Activated naive CD8-positive, alpha-beta T cell treated with anti-CD3 and anti-CD28 coated beads, Interleukin-2, amount 50 U/mL, for 24 hours (primary cell): ENCODE data around the gene CNPY2.

Source experiments
- ATAC-seq: fragments of 150-1000 bp; cut with Tn5 transposase; one replicate; pipeline ENCODE4 v1.10.0; 2021
- DNase-seq: peaks from one replicate; pipeline ENCODE4 v3.0.0; 2021
- H3K27ac Mint-ChIP-seq: one replicate; pipeline ENCODE4 v1.8.0; 2021; ENCODE audit warnings: mild to moderate bottlenecking, mixed read lengths
- H3K27me3 Mint-ChIP-seq: one replicate; pipeline ENCODE4 v1.8.0; 2021; ENCODE audit warnings: mixed read lengths
- H3K36me3 Mint-ChIP-seq: one replicate; pipeline ENCODE4 v1.8.0; 2021; ENCODE audit warnings: low read depth, mixed read lengths
- H3K4me1 Mint-ChIP-seq: one replicate; pipeline ENCODE4 v1.8.0; 2021; ENCODE audit warnings: mixed read lengths
- H3K4me3 Mint-ChIP-seq: one replicate; pipeline ENCODE4 v1.8.0; 2021; ENCODE audit warnings: mild to moderate bottlenecking, moderate library complexity, mixed read lengths
- H3K9me3 Mint-ChIP-seq: one replicate; pipeline ENCODE4 v1.8.0; 2021; ENCODE audit warnings: mixed read lengths

Gene CNPY2

DNA sequence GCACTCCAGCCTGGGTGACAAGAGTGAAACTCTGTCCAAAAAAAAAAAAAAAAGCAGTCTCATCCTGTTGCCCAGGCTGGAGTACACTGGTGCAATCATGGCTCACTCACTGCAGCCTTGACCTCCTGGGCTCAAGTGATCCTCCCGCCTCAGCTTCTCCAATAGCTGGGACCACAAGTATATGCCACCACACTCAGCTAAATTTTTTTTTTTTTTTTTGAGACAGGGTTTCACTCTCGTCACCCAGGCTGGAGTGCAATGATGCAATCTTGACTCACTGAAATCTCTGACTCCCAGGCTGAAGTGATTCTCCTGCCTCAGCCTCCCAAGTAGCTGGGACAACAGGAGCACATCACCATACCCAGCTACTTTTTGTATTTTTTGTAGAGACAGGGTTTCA lies 5.2 kb upstream of the CNPY2 start:
- Mint-ChIP-seq H3K27ac (peak overlapping the region; percentile 53), H3K4me3 (no peak overlapping the region), H3K36me3 (peaks cover 6% of the 10 kb centered on the region), H3K27me3 (no peaks in the 10 kb centered on the region), H3K9me3 (no peaks in the 10 kb centered on the region), H3K4me1 (peaks cover 12% of the 10 kb centered on the region)
- DNase-seq = no peak
- ATAC-seq = no peak

- Mint-ChIP-seq H3K4me1 (peaks cover 21% of the 10 kb centered on the region), H3K27ac (no peak overlapping the region), H3K36me3 (peaks cover 14% of the 10 kb centered on the region), H3K4me3 (no peak overlapping the region), H3K27me3 (no peaks in the 10 kb centered on the region), H3K9me3 (no peaks in the 10 kb centered on the region)
- no peak for ATAC-seq
- DNase-seq = no peak
Measured at GRCh38 chr12:56317675-56318074, 1.9 kb upstream of the CNPY2 start.

DNA sequence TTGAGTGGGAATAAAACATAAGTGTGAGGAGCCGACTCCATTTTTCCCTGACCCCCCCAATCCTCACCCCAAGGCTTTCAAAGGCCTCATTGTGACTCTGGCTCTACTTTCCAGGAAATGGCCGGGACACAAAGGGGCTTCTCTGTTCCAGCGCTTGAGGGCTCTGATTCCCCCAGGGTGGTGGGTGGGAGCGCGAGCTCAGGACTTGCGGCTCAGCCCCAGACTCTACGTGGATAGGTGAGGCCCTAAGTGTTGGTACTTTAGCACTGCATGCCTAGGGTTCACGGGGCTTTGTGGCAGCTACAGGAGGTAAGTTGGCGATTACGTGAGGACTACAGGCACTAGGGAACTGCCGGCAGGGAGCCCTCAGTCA lies 553 bp downstream of the CNPY2 start:
- Mint-ChIP-seq H3K27ac (peak overlapping the region; percentile 97), H3K36me3 (peaks cover 19% of the 10 kb centered on the region), H3K4me1 (peaks cover 17% of the 10 kb centered on the region), H3K4me3 (peak overlapping the region; percentile 99), H3K9me3 (no peaks in the 10 kb centered on the region), H3K27me3 (no peaks in the 10 kb centered on the region)
- DNase-seq (no peak), ATAC-seq (no peak)

- no peak overlapping the region for H3K4me3 Mint-ChIP-seq
- H3K27ac Mint-ChIP-seq = no peak overlapping the region
- peaks cover 29% of the 10 kb centered on the region for H3K36me3 Mint-ChIP-seq
- no peaks in the 10 kb centered on the region for H3K9me3 Mint-ChIP-seq
- ATAC-seq (no peak), DNase-seq (no peak)
- H3K4me1 Mint-ChIP-seq = peaks cover 10% of the 10 kb centered on the region
- no peaks in the 10 kb centered on the region for H3K27me3 Mint-ChIP-seq
Measured at GRCh38 chr12:56311003-56311402, 4.8 kb downstream of the CNPY2 start.

DNA sequence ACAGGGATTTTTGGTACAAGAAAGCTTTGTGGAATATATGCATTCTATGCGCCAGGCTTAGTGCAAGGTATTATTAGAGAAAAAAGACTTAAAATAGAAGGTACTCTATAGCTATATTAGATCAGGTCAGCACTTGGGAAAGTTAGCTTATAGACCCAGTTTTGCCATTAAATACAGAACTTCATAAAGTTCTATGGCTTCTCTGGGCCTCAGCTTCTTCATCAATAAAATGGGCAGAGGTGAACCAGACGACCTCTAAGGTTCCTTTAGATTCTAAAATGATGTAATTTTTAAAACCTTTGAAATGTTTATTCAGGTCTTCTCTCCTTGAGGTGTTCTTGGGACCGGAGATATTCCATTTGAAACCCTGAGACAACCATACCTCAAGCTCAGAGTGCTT lies 7.1 kb downstream of the CNPY2 start:
- no peaks in the 10 kb centered on the region for H3K27me3 Mint-ChIP-seq
- H3K9me3 Mint-ChIP-seq = no peaks in the 10 kb centered on the region
- ATAC-seq (no peak), DNase-seq (no peak)
- H3K4me1 Mint-ChIP-seq = peaks cover 2% of the 10 kb centered on the region
- H3K4me3 Mint-ChIP-seq = no peak overlapping the region
- no peak overlapping the region for H3K27ac Mint-ChIP-seq
- H3K36me3 Mint-ChIP-seq = peaks cover 28% of the 10 kb centered on the region

DNA sequence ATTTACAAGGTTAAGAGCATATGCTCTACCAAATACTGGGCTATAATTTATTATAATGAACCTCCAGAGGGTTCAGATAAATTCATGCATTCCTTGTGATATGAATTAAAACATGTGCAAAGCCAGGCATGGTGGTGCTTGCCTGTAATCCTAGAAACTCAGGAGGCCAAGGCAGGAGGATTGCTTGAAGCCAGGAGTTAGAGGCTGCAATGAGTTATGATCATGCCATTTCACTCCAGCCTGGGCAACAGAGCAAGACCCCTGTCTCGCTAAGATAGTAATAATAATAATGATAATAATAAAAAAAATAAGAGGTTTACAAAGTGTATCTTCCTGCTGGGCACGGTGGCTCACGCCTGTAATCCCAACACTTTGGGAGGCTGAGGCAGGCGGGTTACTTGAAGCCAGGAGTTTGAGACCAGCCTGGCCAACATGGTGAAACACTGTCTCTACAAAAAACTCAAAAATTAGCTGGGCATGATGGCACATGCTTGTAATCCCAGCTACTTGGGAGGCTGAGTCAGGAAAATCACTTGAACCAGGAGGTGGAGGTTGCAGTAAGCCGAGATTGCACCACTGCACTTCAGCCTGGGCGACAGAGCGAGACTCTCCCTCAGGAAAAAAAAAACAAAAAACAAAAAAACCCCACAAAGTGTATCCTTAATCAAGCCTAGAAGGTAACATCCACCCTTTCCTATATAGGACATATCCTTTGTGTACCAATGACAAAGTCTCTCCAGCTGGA lies 8.4 kb downstream of the CNPY2 start:
- ATAC-seq (no peak), DNase-seq (no peak)
- no peak overlapping the region for H3K27ac Mint-ChIP-seq
- H3K4me3 Mint-ChIP-seq = no peak overlapping the region
- peaks cover 2% of the 10 kb centered on the region for H3K4me1 Mint-ChIP-seq
- peaks cover 27% of the 10 kb centered on the region for H3K36me3 Mint-ChIP-seq
- no peaks in the 10 kb centered on the region for H3K9me3 Mint-ChIP-seq
- H3K27me3 Mint-ChIP-seq = no peaks in the 10 kb centered on the region

DNA sequence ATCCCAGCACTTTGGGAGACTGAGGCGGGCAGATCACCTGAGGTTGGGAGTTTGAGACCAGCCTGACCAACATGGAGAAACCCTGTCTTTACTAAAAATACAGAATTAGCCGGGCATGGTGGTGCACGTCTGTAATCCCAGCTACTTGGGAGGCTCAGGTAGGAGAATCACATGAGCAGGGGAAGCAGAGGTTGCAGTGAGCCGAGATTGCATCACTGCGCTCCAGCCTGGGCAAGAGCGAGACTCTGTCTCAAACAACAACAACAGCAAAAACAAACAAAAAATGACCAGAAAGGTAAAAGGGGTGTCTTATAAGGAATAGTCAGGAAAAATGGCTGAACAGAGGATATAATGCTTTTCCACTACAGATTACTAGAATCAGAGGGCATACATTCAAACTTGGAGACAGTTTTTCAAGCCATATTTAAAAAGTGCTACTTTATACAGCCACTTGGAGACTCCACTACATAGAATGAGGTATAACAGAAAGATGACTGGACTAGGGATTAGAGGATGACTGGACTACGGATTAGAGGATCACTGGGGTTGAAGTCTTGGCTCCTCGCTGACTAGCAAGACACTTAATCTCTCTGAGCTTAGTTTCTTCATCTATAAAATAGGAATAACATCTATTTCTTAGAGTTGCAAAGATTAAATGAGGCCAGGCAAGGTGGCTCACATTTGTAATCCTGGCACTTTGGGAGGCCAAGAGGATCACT lies 10.8 kb downstream of the CNPY2 start:
- peaks cover 17% of the 10 kb centered on the region for H3K4me1 Mint-ChIP-seq
- H3K4me3 Mint-ChIP-seq = no peak overlapping the region
- no peak for ATAC-seq
- no peaks in the 10 kb centered on the region for H3K9me3 Mint-ChIP-seq
- no peak overlapping the region for H3K27ac Mint-ChIP-seq
- H3K27me3 Mint-ChIP-seq = no peaks in the 10 kb centered on the region
- no peak for DNase-seq
- H3K36me3 Mint-ChIP-seq = peaks cover 21% of the 10 kb centered on the region

- Mint-ChIP-seq H3K27me3 (no peaks in the 10 kb centered on the region), H3K9me3 (no peaks in the 10 kb centered on the region), H3K4me3 (no peak overlapping the region), H3K4me1 (peaks cover 15% of the 10 kb centered on the region), H3K27ac (no peak overlapping the region), H3K36me3 (peaks cover 21% of the 10 kb centered on the region)
- DNase-seq (no peak), ATAC-seq (no peak)
Measured at GRCh38 chr12:56304276-56304675, 11.5 kb downstream of the CNPY2 start.

GRCh38 chr12:56300644-56301464 lies 14.9 kb downstream of the CNPY2 start:
- Mint-ChIP-seq H3K9me3 (no peaks in the 10 kb centered on the region), H3K4me1 (peaks cover 47% of the 10 kb centered on the region), H3K27ac (peak overlapping the region; percentile 96), H3K4me3 (peak overlapping the region; percentile 96), H3K36me3 (peaks cover 32% of the 10 kb centered on the region), H3K27me3 (no peaks in the 10 kb centered on the region)
- no peak for ATAC-seq
- DNase-seq = no peak

DNA sequence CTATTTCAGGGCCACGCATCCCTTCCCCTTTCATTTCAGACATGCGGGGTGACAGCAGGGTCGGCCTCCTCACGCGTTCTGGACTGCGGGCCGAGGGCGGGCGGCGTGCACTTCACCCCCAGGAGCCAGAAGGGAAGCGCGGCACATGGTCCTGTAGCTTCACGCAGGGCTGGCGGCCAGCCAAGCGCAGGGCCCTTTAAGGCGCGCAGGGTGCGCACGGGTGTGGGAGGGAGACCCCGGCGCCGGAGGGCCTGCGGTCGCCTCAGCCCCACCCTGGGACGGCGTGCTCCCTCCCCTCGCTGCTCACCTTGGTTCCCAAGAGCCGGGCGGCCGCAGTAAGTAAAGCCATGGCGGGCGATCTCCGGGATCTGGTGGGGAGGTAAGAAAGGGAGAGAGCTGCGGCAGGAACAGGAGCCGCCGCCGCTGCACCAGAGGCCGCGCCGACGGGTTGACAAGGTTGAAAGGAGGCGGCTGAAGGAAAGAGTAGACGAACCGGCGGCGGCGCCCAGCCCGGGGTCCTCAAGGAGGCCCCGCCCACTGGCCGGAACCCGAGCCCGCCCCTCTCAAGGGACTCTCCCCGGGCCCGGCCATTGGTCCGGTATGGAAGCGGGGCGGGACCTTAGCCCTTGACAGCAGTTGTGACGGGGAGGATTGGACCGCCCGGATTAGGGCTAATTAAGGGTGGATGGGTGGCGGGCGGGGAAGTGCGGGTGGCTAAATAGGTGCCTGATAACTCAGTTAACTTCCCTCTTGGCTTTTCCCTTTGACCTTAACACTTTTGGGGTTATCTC lies 15.7 kb downstream of the CNPY2 start, which contains the start of gene CS:
Gene CS, minus strand, starts transcription at position 478 of the 791 bp plus-strand sequence. Its CDS starts 129 bp downstream, at position 349.
- Mint-ChIP-seq H3K4me1 (peaks cover 49% of the 10 kb centered on the region), H3K36me3 (peaks cover 30% of the 10 kb centered on the region), H3K27ac (peak within 1 kb of the TSS; percentile 96), H3K9me3 (no peaks in the 10 kb centered on the region), H3K27me3 (no peaks in the 10 kb centered on the region), H3K4me3 (peak within 1 kb of the TSS; percentile 96)
- DNase-seq (peak; percentile 98), ATAC-seq (peak; percentile 97)

GRCh38 chr12:56299308-56299852 lies 16.4 kb downstream of the CNPY2 start:
- H3K9me3 Mint-ChIP-seq = no peaks in the 10 kb centered on the region
- H3K4me1 Mint-ChIP-seq = peaks cover 51% of the 10 kb centered on the region
- H3K27me3 Mint-ChIP-seq = no peaks in the 10 kb centered on the region
- ATAC-seq = peak; percentile 7
- no peak for DNase-seq
- peaks cover 27% of the 10 kb centered on the region for H3K36me3 Mint-ChIP-seq
- peak overlapping the region; percentile 96 for H3K4me3 Mint-ChIP-seq
- H3K27ac Mint-ChIP-seq = peak overlapping the region; percentile 96

GRCh38 chr12:56298828-56299227 lies 17.0 kb downstream of the CNPY2 start:
- H3K4me3 Mint-ChIP-seq = peak overlapping the region; percentile 96
- no peak for ATAC-seq
- peaks cover 53% of the 10 kb centered on the region for H3K4me1 Mint-ChIP-seq
- H3K27ac Mint-ChIP-seq = peak overlapping the region; percentile 96
- no peak for DNase-seq
- H3K36me3 Mint-ChIP-seq = peaks cover 25% of the 10 kb centered on the region
- H3K27me3 Mint-ChIP-seq = no peaks in the 10 kb centered on the region
- no peaks in the 10 kb centered on the region for H3K9me3 Mint-ChIP-seq

GRCh38 chr12:56297400-56297799 lies 18.4 kb downstream of the CNPY2 start:
- Mint-ChIP-seq H3K9me3 (no peaks in the 10 kb centered on the region), H3K4me3 (peak overlapping the region; percentile 42), H3K4me1 (peaks cover 61% of the 10 kb centered on the region), H3K27ac (peak overlapping the region; percentile 60), H3K27me3 (no peaks in the 10 kb centered on the region), H3K36me3 (peaks cover 27% of the 10 kb centered on the region)
- ATAC-seq (no peak), DNase-seq (no peak)

- Mint-ChIP-seq H3K9me3 (no peaks in the 10 kb centered on the region), H3K4me3 (no peak overlapping the region), H3K36me3 (peaks cover 27% of the 10 kb centered on the region), H3K27ac (no peak overlapping the region), H3K27me3 (no peaks in the 10 kb centered on the region), H3K4me1 (peaks cover 66% of the 10 kb centered on the region)
- DNase-seq (no peak), ATAC-seq (no peak)
Measured at GRCh38 chr12:56296295-56296694, 19.5 kb downstream of the CNPY2 start.
